Measurements from ENCODE around the gene AKAP1. TPM values are rescaled to one million over a fixed set of nuclear protein-coding genes. Genes with fewer than 3 reads are reported as not detected.

Gene AKAP1
- polyA plus RNA-seq, 1 of the 3 experiments (the other 2 are of a cell fraction): 36.3 TPM

GRCh38 chr17:57043276-57043675, 41.8 kb upstream of the AKAP1 start:
- Histone ChIP-seq H3K27ac (ENCODE audit: low read depth in 2 of 2, low read length in 1 of 2) (no peak overlapping the region), H3F3A (replicated peaks; ENCODE audit: insufficient read depth) (no peaks in the 10 kb centered on the region), H3K36me3 (replicated peaks in 1 of 2; ENCODE audit: control insufficient read depth in 1 of 2, insufficient read depth in 2 of 2, low read length in 1 of 2) (no peaks in the 10 kb centered on the region), H3K4me1 (ENCODE audit: control insufficient read depth in 1 of 2, insufficient read depth in 2 of 2, low read depth in 1 of 2, low read length in 1 of 2) (no peaks in the 10 kb centered on the region), H3K4me2 (no peak overlapping the region), H3K9ac (no peak overlapping the region), H3K79me2 (ENCODE audit: insufficient read depth) (no peaks in the 10 kb centered on the region), H3K9me2 (no peaks in the 10 kb centered on the region), H2AFZ (ENCODE audit: low read depth) (no peak overlapping the region), H4K20me1 (ENCODE audit: insufficient read depth) (no peaks in the 10 kb centered on the region), H3K4me3 (ENCODE audit: low read depth in 2 of 2, low read length in 1 of 2) (no peak overlapping the region), H3K27me3 (ENCODE audit: insufficient read depth) (no peaks in the 10 kb centered on the region; the same call in 1 of the 2 replicates), H3K9me3 (no peaks in the 10 kb centered on the region)
- CTCF ChIA-PET: no interaction called here
- 47% methylated on average over 4 of the region's 4 CpGs for WGBS (ENCODE audit: low lambda C conversion rate)
- POLR2A ChIA-PET: no interaction called here
- no peak for DNase-seq
- TF ChIP-seq JUND (IDR thresholded peaks at IDR 0.05) (no peak), USF2 (IDR thresholded peaks at IDR 0.05; ENCODE audit: borderline replicate concordance, low read depth, low read length) (no peak), NFIC (IDR thresholded peaks at IDR 0.05; ENCODE audit: borderline replicate concordance) (no peak), TCF12 (IDR thresholded peaks at IDR 0.05) (no peak), RXRA (IDR thresholded peaks at IDR 0.05; ENCODE audit: borderline replicate concordance, low read depth) (no peak)

DNA sequence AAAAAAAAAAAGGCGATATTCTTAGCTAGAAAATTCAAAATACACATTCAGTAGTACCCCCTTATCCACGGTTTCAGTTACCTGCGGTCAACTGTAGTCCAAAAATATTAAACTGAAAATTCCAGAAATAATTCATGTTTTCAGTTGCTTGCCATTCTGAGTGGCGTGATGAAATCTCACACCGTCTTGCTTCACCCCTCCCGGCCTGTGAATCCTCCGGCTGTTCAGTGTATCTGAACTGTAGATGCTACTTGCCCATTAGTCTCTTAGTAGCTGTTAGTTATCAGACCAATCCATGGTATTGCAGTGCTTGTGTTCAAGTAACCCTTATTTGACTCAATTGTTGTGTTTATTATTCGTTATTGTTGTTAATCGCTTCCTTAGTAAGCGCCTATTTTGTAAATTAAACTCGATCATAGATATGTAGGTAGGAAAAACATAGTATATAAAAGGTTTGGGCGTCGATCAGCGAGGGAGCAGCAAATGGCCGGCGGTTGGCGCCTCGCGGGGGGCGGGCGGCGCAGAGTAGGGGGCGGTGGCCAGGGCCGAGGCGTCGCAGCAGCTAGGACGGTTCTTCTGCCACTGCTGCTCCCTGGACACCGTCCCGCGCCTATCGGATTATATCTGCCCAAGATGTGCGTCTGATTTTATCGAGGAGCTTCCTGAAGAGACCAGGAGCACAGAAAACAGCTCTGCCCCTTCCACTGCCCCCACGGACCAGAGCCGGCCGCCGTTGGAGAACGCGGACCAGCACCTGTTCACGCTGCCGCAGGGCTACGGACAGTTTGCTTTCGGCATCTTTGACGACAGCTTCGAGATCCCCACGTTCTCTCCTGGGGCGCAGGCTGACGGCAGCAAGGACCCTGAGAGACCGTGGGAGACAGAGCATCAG, 39.8 kb upstream of the AKAP1 start:
- Histone ChIP-seq H3K79me2 (ENCODE audit: insufficient read depth) (no peaks in the 10 kb centered on the region), H3K9me3 (no peaks in the 10 kb centered on the region), H3K4me3 (ENCODE audit: low read depth in 2 of 2, low read length in 1 of 2) (no peak overlapping the region; a peak in 1 of 4 replicates), H3K36me3 (replicated peaks in 1 of 2; ENCODE audit: control insufficient read depth in 1 of 2, insufficient read depth in 2 of 2, low read length in 1 of 2) (no peaks in the 10 kb centered on the region), H3K4me1 (ENCODE audit: control insufficient read depth in 1 of 2, insufficient read depth in 2 of 2, low read depth in 1 of 2, low read length in 1 of 2) (no peaks in the 10 kb centered on the region), H3F3A (replicated peaks; ENCODE audit: insufficient read depth) (no peaks in the 10 kb centered on the region), H3K9ac (no peak overlapping the region), H4K20me1 (ENCODE audit: insufficient read depth) (no peaks in the 10 kb centered on the region), H3K27ac (ENCODE audit: low read depth in 2 of 2, low read length in 1 of 2) (no peak overlapping the region), H2AFZ (ENCODE audit: low read depth) (0 out of 2 replicates have a peak overlapping the region, but pooled peaks have one; percentile 24), H3K9me2 (no peaks in the 10 kb centered on the region), H3K27me3 (ENCODE audit: insufficient read depth) (no peaks in the 10 kb centered on the region; the same call in 1 of the 2 replicates), H3K4me2 (no peak overlapping the region)
- DNase-seq: peak; percentile 63
- ChIA-PET CTCF (interaction anchor here (0.6 to 2.7 kb wide), 7 partner anchors 9 to 76 kb away, joined by 3 to 7 read pairs (median 3); partner anchors contain the start of gene SCPEP1), POLR2A (interaction anchor here (0.6 kb wide), 1 partner anchor 11 kb away, joined by 3 read pairs; no protein-coding TSS in a partner anchor)
- 39% methylated on average over 46 of the region's 49 CpGs for WGBS (ENCODE audit: low lambda C conversion rate)
- TF ChIP-seq EP300 (IDR thresholded peaks at IDR 0.05; ENCODE audit: borderline replicate concordance in 1 of 2, low read depth in 1 of 2, low read length in 1 of 2) (no peak), FOXM1 (IDR thresholded peaks at IDR 0.05; ENCODE audit: low read depth) (no peak), IRF3 (IDR thresholded peaks at IDR 0.05; ENCODE audit: low read depth, low read length) (no peak), TEAD4 (IDR thresholded peaks at IDR 0.05; ENCODE audit: borderline replicate concordance, insufficient read depth) (no peak), YY1 (IDR thresholded peaks at IDR 0.05; ENCODE audit: low read depth) (no peak), EZH2phosphoT487 (IDR thresholded peaks at IDR 0.05; ENCODE audit: borderline replicate concordance, low read depth) (no peak), RXRA (IDR thresholded peaks at IDR 0.05; ENCODE audit: borderline replicate concordance, low read depth) (no peak)

Measured in SK-N-SH (cell line).